Gastrocnemius medialis (tissue), 4 donors: Measurements from ENCODE around the gene NFIA.

Experiments used
- CTCF ChIP-seq, 5 experiments: fragments of 450-650 bp in 3 of 5; fragments of 200-600 bp in 2 of 5; sonication (generic) in 2 of 5; IDR thresholded peaks in 4 of 5; conservative IDR thresholded peaks in 1 of 5; 1 replicate in 4 of 5; 2 replicates in 1 of 5; pipeline ENCODE4 v1.5.1; 2016 to 2019; ENCODE audit warnings: antibody characterized with exemption in 5 of 5, mild to moderate bottlenecking in 3 of 5, moderate library complexity in 3 of 5
- POLR2A ChIP-seq, 2 donors: fragments of 450-650 bp; IDR thresholded peaks; one replicate each; pipeline ENCODE4 v1.6.1; 2017; ENCODE audit warnings: antibody characterized with exemption in 2 of 2, mild to moderate bottlenecking in 2 of 2, moderate library complexity in 2 of 2

GRCh38 chr1:61224609-61225008 lies 142.2 kb downstream of the NFIA start:
- no peak for TF ChIP-seq CTCF (IDR thresholded peaks at IDR 0.05 in 4 of 5, conservative IDR thresholded peaks at IDR 0.05 in 1 of 5)
- no peak for TF ChIP-seq POLR2A (IDR thresholded peaks at IDR 0.05)
